H9 (cell line): ENCODE measurements around the gene TMEM184A. TPM values are rescaled to one million over a fixed set of nuclear protein-coding genes. Genes with fewer than 3 reads are reported as not detected.

Experiments
- DNase-seq: peaks from one replicate; pipeline ENCODE4 v3.0.0-alpha.2; 2017
- H2AFZ ChIP-seq: one replicate; pipeline ENCODE4 v1.6.1; 2013; ENCODE audit warnings: mild to moderate bottlenecking, low read length, control low read depth, moderate library complexity
- H2AK5ac ChIP-seq: 2 replicates; pipeline ENCODE4 v1.6.1; 2013; ENCODE audit warnings: low read length, control low read depth, mixed read lengths; ENCODE audit not compliant: insufficient read length
- H2BK120ac ChIP-seq: one replicate; pipeline ENCODE4 v1.6.1; 2013; ENCODE audit warnings: low read depth, mild to moderate bottlenecking, low read length, control low read depth, inconsistent platforms; ENCODE audit not compliant: poor library complexity, severe bottlenecking
- H2BK12ac ChIP-seq: 2 replicates; pipeline ENCODE4 v1.6.1; 2013; ENCODE audit warnings: low read length, control low read depth, mixed read lengths, low read depth; ENCODE audit not compliant: insufficient read length
- H2BK15ac ChIP-seq: 2 replicates; pipeline ENCODE4 v1.6.1; 2013; ENCODE audit warnings: low read depth, low read length, control low read depth
- H2BK20ac ChIP-seq: one replicate; pipeline ENCODE4 v1.6.1; 2013; ENCODE audit warnings: low read depth, mild to moderate bottlenecking, low read length, control low read depth, inconsistent platforms; ENCODE audit not compliant: poor library complexity, severe bottlenecking
- H2BK5ac ChIP-seq: 2 replicates; pipeline ENCODE4 v1.6.1; 2013; ENCODE audit warnings: low read length, control low read depth, mixed read lengths; ENCODE audit not compliant: insufficient read length
- H3K14ac ChIP-seq: 2 replicates; pipeline ENCODE4 v1.6.1; 2013; ENCODE audit warnings: low read length, control low read depth; ENCODE audit not compliant: insufficient read depth
- H3K18ac ChIP-seq: 2 replicates; pipeline ENCODE4 v1.6.1; 2013; ENCODE audit warnings: low read depth, mild to moderate bottlenecking, mixed read lengths, low read length, control low read depth; ENCODE audit not compliant: insufficient read length
- H3K23ac ChIP-seq: 2 replicates; pipeline ENCODE4 v1.6.1; 2013; ENCODE audit warnings: low read length, control low read depth, mixed read lengths, low read depth; ENCODE audit not compliant: insufficient read length
- H3K23me2 ChIP-seq: 2 replicates; pipeline ENCODE4 v1.6.1; 2013; ENCODE audit warnings: low read depth, mild to moderate bottlenecking, mixed read lengths, low read length, control low read depth; ENCODE audit not compliant: insufficient read length, poor library complexity, severe bottlenecking
- H3K27ac ChIP-seq: 2 replicates; pipeline ENCODE4 v1.5.1; 2013; ENCODE audit warnings: low read length, control low read depth, mixed read lengths, low read depth; ENCODE audit not compliant: insufficient read length
- H3K27me3 ChIP-seq: 2 replicates; pipeline ENCODE4 v1.6.1; 2013; ENCODE audit warnings: low read length, control low read depth, inconsistent platforms; ENCODE audit not compliant: insufficient read depth
- H3K4ac ChIP-seq: 2 replicates; pipeline ENCODE4 v1.6.1; 2013; ENCODE audit warnings: low read depth, mild to moderate bottlenecking, control low read depth, inconsistent platforms, low read length, moderate library complexity
- H3K4me1 ChIP-seq: 2 replicates; pipeline ENCODE4 v1.6.1; 2013; ENCODE audit warnings: low read length, control low read depth, inconsistent platforms; ENCODE audit not compliant: insufficient read depth
- H3K4me2 ChIP-seq: 2 replicates; pipeline ENCODE4 v1.6.1; 2013; ENCODE audit warnings: low read length, control low read depth, mixed read lengths; ENCODE audit not compliant: insufficient read length, insufficient read depth
- H3K56ac ChIP-seq: 2 replicates; pipeline ENCODE4 v1.6.1; 2013; ENCODE audit warnings: low read depth, mild to moderate bottlenecking, mixed read lengths, low read length, control low read depth; ENCODE audit not compliant: insufficient read length
- H3K79me1 ChIP-seq: 2 replicates; pipeline ENCODE4 v1.6.1; 2013; ENCODE audit warnings: low read depth, mild to moderate bottlenecking, moderate library complexity, low read length, control low read depth, inconsistent platforms; ENCODE audit not compliant: insufficient read depth, poor library complexity, severe bottlenecking
- H3K79me2 ChIP-seq: 2 replicates; pipeline ENCODE4 v1.6.1; 2013; ENCODE audit warnings: low read length, control low read depth, inconsistent platforms; ENCODE audit not compliant: insufficient read depth
- H3K9ac ChIP-seq: 2 replicates; pipeline ENCODE4 v1.6.1; 2013; ENCODE audit warnings: low read length, control low read depth, mixed read lengths; ENCODE audit not compliant: insufficient read length; ENCODE audit errors: extremely low read depth
- H3K9me3 ChIP-seq: one replicate; pipeline ENCODE4 v1.6.1; 2013; ENCODE audit warnings: low read depth, low read length, inconsistent platforms; ENCODE audit not compliant: control insufficient read depth
- H3T11ph ChIP-seq: one replicate; pipeline ENCODE4 v1.6.1; 2013; ENCODE audit warnings: mild to moderate bottlenecking, low read length, control low read depth, inconsistent platforms
- H4K20me1 ChIP-seq: one replicate; pipeline ENCODE4 v1.6.1; 2013; ENCODE audit not compliant: control insufficient read depth, insufficient read length, insufficient read depth
- H4K5ac ChIP-seq: 2 replicates; pipeline ENCODE4 v1.6.1; 2013; ENCODE audit warnings: low read depth, mild to moderate bottlenecking, mixed read lengths, low read length, control low read depth; ENCODE audit not compliant: insufficient read length
- H4K8ac ChIP-seq: replicated peaks from 2 replicates; pipeline ENCODE4 v1.6.1; 2013; ENCODE audit warnings: low read length, control low read depth, mixed read lengths, low read depth; ENCODE audit not compliant: insufficient read length
- H4K91ac ChIP-seq: 2 replicates; pipeline ENCODE4 v1.6.1; 2013; ENCODE audit warnings: low read depth, mild to moderate bottlenecking, moderate library complexity, mixed read lengths, low read length, control low read depth; ENCODE audit not compliant: insufficient read length
- H3K27ac Mint-ChIP-seq, 3 experiments: 2 replicates in 2 of 3; 3 replicates in 1 of 3; pipeline ENCODE4 v1.8.0; 2020 to 2021; ENCODE audit warnings: mixed read lengths in 3 of 3, mild to moderate bottlenecking in 1 of 3, moderate library complexity in 1 of 3
- H3K27me3 Mint-ChIP-seq: 2 replicates; pipeline ENCODE4 v1.8.0; 2021; ENCODE audit warnings: low read depth, mild to moderate bottlenecking, moderate library complexity, mixed read lengths
- H3K36me3 Mint-ChIP-seq, 3 experiments: 2 replicates in 2 of 3; 3 replicates in 1 of 3; pipeline ENCODE4 v1.8.0; 2020 to 2021; ENCODE audit warnings: low read depth in 3 of 3, mixed read lengths in 3 of 3; ENCODE audit not compliant: insufficient read depth in 1 of 3
- H3K4me1 Mint-ChIP-seq, 2 experiments: 2 replicates each; pipeline ENCODE4 v1.8.0; 2020; ENCODE audit warnings: mixed read lengths in 2 of 2
- H3K4me3 Mint-ChIP-seq, 2 experiments: 2 replicates in 1 of 2; 3 replicates in 1 of 2; pipeline ENCODE4 v1.8.0; 2020 to 2021; ENCODE audit warnings: mild to moderate bottlenecking in 2 of 2, mixed read lengths in 2 of 2, moderate library complexity in 1 of 2
- H3K9me3 Mint-ChIP-seq, 2 experiments: 2 replicates in 1 of 2; 3 replicates in 1 of 2; pipeline ENCODE4 v1.8.0; 2020; ENCODE audit warnings: mild to moderate bottlenecking in 2 of 2, mixed read lengths in 2 of 2, moderate library complexity in 1 of 2
- CTCF ChIP-seq: fragments of 200-600 bp; sonication (generic); conservative IDR thresholded peaks from 3 replicates; pipeline ENCODE4 v1.8.0; 2021; ENCODE audit warnings: antibody characterized with exemption, mild to moderate bottlenecking
- WGBS: extraction: QIAGEN DNeasy Blood & Tissue Kit; methylation state at CpG from one replicate; pipeline ENCODE4 v1.1.7; 2013; ENCODE audit warnings: missing lambda C conversion rate, low lambda C conversion rate, mixed read lengths; ENCODE audit not compliant: insufficient read length; ENCODE audit errors: extremely low coverage; 5-methylcytosine and 5-hydroxymethylcytosine counted together
- total RNA-seq: library from RNA; stranded (reverse); gene quantifications from 2 replicates; pipeline ENCODE4 v1.2.1, GENCODE V29; 2021

Gene TMEM184A
- total RNA-seq, 1 experiment from 2014 or later = 1.3 TPM

- H3K9ac ChIP-seq = peak within 1 kb of the TSS; percentile 79
- H4K91ac ChIP-seq = no peak within 1 kb of the TSS
- no peak within 1 kb of the TSS for H4K8ac ChIP-seq
- peak; percentile 91 for DNase-seq
- Mint-ChIP-seq H3K4me1 (peaks cover 9 to 25% of the 10 kb centered on the region in 2 experiments), H3K4me3 (peak within 1 kb of the TSS; percentile 89 to 97), H3K27me3 (no peaks in the 10 kb centered on the region), H3K36me3 (peaks cover 28 to 35% (median 30%) of the 10 kb centered on the region in 3 experiments; a peak in 6 of 7 replicates), H3K27ac (peak within 1 kb of the TSS in 2 of 3 experiments; percentile 87 to 92; a peak in 2 of 7 replicates), H3K9me3 (no peaks in the 10 kb centered on the region)
- peaks cover 14% of the 10 kb centered on the region; the same call in 1 of the 2 replicates for H3K79me2 ChIP-seq
- no peak within 1 kb of the TSS for H3K23ac ChIP-seq
- H2BK12ac ChIP-seq = no peak within 1 kb of the TSS
- peak within 1 kb of the TSS; percentile 91 for H3K14ac ChIP-seq
- H3K27me3 ChIP-seq = no peaks in the 10 kb centered on the region
- no peaks in the 10 kb centered on the region for H3K79me1 ChIP-seq
- peak; percentile 88 for TF ChIP-seq CTCF
- H3T11ph ChIP-seq = no peak within 1 kb of the TSS
- no peak within 1 kb of the TSS for H2BK20ac ChIP-seq
- no peaks in the 10 kb centered on the region for H4K20me1 ChIP-seq
- peaks cover 10% of the 10 kb centered on the region for H3K23me2 ChIP-seq
- H4K5ac ChIP-seq = no peak within 1 kb of the TSS
- no peak within 1 kb of the TSS for H2BK120ac ChIP-seq
- H3K18ac ChIP-seq = peak within 1 kb of the TSS; percentile 85
- H3K9me3 ChIP-seq = no peaks in the 10 kb centered on the region
- H3K4me1 ChIP-seq = no peaks in the 10 kb centered on the region
- no peak within 1 kb of the TSS for H2BK5ac ChIP-seq
- H2AFZ ChIP-seq = no peak within 1 kb of the TSS
- no peak within 1 kb of the TSS for H3K27ac ChIP-seq
- no peak within 1 kb of the TSS for H2AK5ac ChIP-seq
- peak within 1 kb of the TSS; percentile 91 for H3K4me2 ChIP-seq
- H2BK15ac ChIP-seq = no peak within 1 kb of the TSS; the same call in 1 of the 2 replicates
- H3K56ac ChIP-seq = no peak within 1 kb of the TSS
- H3K4ac ChIP-seq = no peak within 1 kb of the TSS
- no CpG with 5 or more reads among the region's 118 CpGs for WGBS
Measured at GRCh38 chr7:1503816-1504775, 51.9 kb downstream of the TMEM184A start, which contains the start of gene INTS1. Gene INTS1 (minus strand): TSS chr7:1504389. CDS start chr7:1503960, 429 bp downstream.
